Measurements from ENCODE around the gene RNFT2. TPM values are rescaled to one million over a fixed set of nuclear protein-coding genes. Genes with fewer than 3 reads are reported as not detected.

RNFT2 gene
- total RNA-seq, 4 donors from 2014 or later: 0.38 to 3.9 (median 3.1) TPM

- Histone ChIP-seq H3K4me3 (no peak overlapping the region), H3K27ac (no peak overlapping the region), H3K36me3 (peaks cover 0 to 18% (median 0%) of the 10 kb centered on the region in 3 donors), H3K9me3 (no peaks in the 10 kb centered on the region), H3K27me3 (no peaks in the 10 kb centered on the region), H3K4me1 (peaks cover 0 to 11% (median 6%) of the 10 kb centered on the region in 4 donors)
- no peak for DNase-seq
- TF ChIP-seq, protein P1, sequence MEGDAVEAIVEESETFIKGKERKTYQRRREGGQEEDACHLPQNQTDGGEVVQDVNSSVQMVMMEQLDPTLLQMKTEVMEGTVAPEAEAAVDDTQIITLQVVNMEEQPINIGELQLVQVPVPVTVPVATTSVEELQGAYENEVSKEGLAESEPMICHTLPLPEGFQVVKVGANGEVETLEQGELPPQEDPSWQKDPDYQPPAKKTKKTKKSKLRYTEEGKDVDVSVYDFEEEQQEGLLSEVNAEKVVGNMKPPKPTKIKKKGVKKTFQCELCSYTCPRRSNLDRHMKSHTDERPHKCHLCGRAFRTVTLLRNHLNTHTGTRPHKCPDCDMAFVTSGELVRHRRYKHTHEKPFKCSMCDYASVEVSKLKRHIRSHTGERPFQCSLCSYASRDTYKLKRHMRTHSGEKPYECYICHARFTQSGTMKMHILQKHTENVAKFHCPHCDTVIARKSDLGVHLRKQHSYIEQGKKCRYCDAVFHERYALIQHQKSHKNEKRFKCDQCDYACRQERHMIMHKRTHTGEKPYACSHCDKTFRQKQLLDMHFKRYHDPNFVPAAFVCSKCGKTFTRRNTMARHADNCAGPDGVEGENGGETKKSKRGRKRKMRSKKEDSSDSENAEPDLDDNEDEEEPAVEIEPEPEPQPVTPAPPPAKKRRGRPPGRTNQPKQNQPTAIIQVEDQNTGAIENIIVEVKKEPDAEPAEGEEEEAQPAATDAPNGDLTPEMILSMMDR (IDR thresholded peaks at IDR 0.05): no peak
- no peak for TF ChIP-seq POLR2A (IDR thresholded peaks at IDR 0.05)
Measured at GRCh38 chr12:116712458-116713303, 25.4 kb upstream of the RNFT2 start.

DNA sequence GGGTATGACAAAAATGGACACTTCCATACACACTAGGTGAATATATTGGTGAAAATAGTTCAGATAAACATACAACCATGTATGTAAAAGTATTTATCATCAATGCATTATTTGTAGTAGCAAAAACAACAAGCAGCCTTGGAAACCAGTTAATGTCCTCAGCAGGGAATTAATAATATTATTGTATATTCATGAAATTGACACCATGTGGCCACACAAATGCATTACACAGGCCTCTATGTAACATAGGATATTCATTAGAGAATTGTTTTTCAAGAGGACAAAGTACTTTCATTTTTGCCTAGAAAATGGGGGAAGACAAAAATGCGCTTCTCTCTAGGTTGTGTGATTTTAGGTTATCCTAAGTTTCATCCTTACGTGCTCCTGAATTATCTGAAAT lies 24.6 kb upstream of the RNFT2 start:
- Histone ChIP-seq H3K36me3 (peaks cover 0 to 25% (median 0%) of the 10 kb centered on the region in 3 donors), H3K9me3 (no peaks in the 10 kb centered on the region), H3K4me1 (peaks cover 0 to 9% (median 6%) of the 10 kb centered on the region in 4 donors), H3K27me3 (no peaks in the 10 kb centered on the region), H3K4me3 (no peak overlapping the region), H3K27ac (no peak overlapping the region)
- DNase-seq: no peak
- no peak for TF ChIP-seq POLR2A (IDR thresholded peaks at IDR 0.05)
- TF ChIP-seq, protein P1 (IDR thresholded peaks at IDR 0.05): no peak

DNA sequence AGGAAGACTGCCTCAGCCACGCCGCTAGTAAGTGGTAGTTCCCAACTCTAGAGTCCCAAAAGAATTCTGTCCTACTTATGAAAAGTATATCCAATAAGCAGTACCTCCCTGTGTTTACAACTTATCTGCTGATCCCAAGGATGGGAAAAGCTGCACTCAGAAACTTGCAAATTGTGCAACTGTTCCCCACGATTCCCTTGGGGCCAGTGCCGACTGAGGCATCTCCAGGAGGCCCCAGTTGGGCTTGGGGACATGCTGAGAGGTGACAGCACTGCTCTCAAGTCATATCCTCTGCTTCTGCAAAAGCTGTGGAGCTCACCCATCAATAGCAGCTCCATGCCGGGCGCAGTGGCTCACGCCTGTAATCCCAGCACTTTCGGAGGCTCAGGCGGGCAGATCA lies 23.9 kb upstream of the RNFT2 start:
- TF ChIP-seq POLR2A (IDR thresholded peaks at IDR 0.05): no peak
- TF ChIP-seq, protein P1 (IDR thresholded peaks at IDR 0.05): no peak
- Histone ChIP-seq H3K27me3 (no peaks in the 10 kb centered on the region), H3K4me3 (no peak overlapping the region), H3K36me3 (peaks cover 0 to 28% (median 0%) of the 10 kb centered on the region in 3 donors), H3K4me1 (peaks cover 0 to 3% (median under 1%) of the 10 kb centered on the region in 4 donors), H3K9me3 (no peaks in the 10 kb centered on the region), H3K27ac (no peak overlapping the region)
- no peak for DNase-seq

GRCh38 chr12:116717466-116718437 lies 20.4 kb upstream of the RNFT2 start:
- DNase-seq: peak in 1 of 3 donors; percentile 63
- Histone ChIP-seq H3K9me3 (no peaks in the 10 kb centered on the region), H3K4me3 (no peak overlapping the region), H3K36me3 (peaks cover 0 to 46% (median 0%) of the 10 kb centered on the region in 3 donors), H3K27ac (no peak overlapping the region), H3K27me3 (no peaks in the 10 kb centered on the region), H3K4me1 (no peaks in the 10 kb centered on the region)
- no peak for TF ChIP-seq POLR2A (IDR thresholded peaks at IDR 0.05)
- TF ChIP-seq, protein P1 (IDR thresholded peaks at IDR 0.05): no peak

- no peak for DNase-seq
- Histone ChIP-seq H3K27me3 (no peaks in the 10 kb centered on the region), H3K36me3 (peaks cover 0 to 49% (median 0%) of the 10 kb centered on the region in 3 donors), H3K4me1 (no peaks in the 10 kb centered on the region), H3K9me3 (no peaks in the 10 kb centered on the region), H3K4me3 (no peak overlapping the region), H3K27ac (peak overlapping the region in 1 of 4 donors; percentile 26)
- TF ChIP-seq, protein P1 (IDR thresholded peaks at IDR 0.05): no peak
- TF ChIP-seq POLR2A (IDR thresholded peaks at IDR 0.05): no peak
Measured at GRCh38 chr12:116718655-116719454, 19.3 kb upstream of the RNFT2 start.

All from Peyer's patch (tissue), 4 donors.